GM21737 (cell line): ENCODE data around the gene EME2.

Experiments
- ATAC-seq: cut with Tn5 transposase; IDR thresholded peaks from one replicate; pipeline ENCODE4 v1.9.1; 2021; ENCODE audit warnings: mild to moderate bottlenecking, moderate library complexity; ENCODE audit not compliant: unreplicated experiment

The EME2 gene

GRCh38 chr16:1817276-1817589 lies 44.6 kb downstream of the EME2 start:
- no peak for ATAC-seq

- no peak for ATAC-seq
These were observed 45.1 kb downstream of the EME2 start for GRCh38 chr16:1817716-1818115.

GRCh38 chr16:1818204-1818872 lies 45.7 kb downstream of the EME2 start:
- ATAC-seq = no peak

- ATAC-seq = no peak
These were observed 46.4 kb downstream of the EME2 start for GRCh38 chr16:1818873-1819525.

- ATAC-seq = no peak
These were observed 47.0 kb downstream of the EME2 start for GRCh38 chr16:1819611-1820010.

- no peak for ATAC-seq
These were observed 47.7 kb downstream of the EME2 start for GRCh38 chr16:1820096-1820945.

GRCh38 chr16:1820946-1821290 lies 48.3 kb downstream of the EME2 start:
- no peak for ATAC-seq

GRCh38 chr16:1821861-1822611 lies 49.4 kb downstream of the EME2 start:
- no peak for ATAC-seq

- ATAC-seq = no peak
These were observed 50.2 kb downstream of the EME2 start for GRCh38 chr16:1822801-1823200.

GRCh38 chr16:1823821-1824220 lies 51.2 kb downstream of the EME2 start:
- no peak for ATAC-seq

- ATAC-seq = no peak
These were observed 52.8 kb downstream of the EME2 start for GRCh38 chr16:1825381-1825863.
